ENCODE results near the gene BCKDHA.

DNA sequence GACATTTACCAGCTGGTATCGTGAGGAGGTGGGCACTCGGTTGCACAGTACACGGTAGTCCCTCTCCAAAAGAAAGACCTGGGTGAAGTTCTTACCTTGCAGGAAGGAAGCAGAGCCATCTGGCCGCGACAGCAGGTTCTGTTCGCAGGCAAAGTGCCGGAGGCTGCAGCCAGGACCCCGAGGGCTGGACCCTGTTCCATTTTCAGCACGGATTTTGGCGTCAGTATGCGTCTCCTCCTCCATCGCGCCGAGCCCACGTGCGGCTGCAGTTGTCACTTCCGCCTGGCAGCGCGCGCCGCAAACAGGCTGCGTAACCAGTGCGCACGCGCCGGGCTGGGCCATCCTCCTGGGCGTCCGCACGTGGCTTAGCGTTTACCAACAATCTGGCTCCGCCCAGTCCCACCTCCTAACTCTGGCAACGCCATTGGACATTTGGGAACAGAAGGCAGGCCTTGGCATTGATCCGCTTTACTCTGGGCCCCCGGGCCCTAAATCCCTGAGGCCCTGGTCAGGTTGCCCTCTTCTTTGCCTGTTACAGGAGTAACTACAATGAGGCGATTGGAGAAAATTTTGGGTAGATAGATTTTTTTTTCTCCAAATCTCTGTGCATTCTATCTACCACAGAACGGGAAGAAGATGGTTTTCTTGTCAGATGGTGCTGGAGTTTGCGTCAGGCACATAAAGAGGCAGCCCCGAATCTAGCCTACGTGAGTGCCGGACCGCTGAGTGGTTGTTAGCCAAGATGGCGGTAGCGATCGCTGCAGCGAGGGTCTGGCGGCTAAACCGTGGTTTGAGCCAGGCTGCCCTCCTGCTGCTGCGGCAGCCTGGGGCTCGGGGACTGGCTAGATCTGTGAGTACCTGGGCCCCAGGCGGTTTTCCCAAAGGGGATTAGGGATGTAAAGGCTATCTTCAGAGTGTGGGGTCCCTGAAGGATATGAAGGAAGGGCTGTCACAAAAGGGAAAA lies at the start of gene BCKDHA, which contains the start of gene EXOSC5:
- TF ChIP-seq, protein P1, sequence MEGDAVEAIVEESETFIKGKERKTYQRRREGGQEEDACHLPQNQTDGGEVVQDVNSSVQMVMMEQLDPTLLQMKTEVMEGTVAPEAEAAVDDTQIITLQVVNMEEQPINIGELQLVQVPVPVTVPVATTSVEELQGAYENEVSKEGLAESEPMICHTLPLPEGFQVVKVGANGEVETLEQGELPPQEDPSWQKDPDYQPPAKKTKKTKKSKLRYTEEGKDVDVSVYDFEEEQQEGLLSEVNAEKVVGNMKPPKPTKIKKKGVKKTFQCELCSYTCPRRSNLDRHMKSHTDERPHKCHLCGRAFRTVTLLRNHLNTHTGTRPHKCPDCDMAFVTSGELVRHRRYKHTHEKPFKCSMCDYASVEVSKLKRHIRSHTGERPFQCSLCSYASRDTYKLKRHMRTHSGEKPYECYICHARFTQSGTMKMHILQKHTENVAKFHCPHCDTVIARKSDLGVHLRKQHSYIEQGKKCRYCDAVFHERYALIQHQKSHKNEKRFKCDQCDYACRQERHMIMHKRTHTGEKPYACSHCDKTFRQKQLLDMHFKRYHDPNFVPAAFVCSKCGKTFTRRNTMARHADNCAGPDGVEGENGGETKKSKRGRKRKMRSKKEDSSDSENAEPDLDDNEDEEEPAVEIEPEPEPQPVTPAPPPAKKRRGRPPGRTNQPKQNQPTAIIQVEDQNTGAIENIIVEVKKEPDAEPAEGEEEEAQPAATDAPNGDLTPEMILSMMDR (IDR thresholded peaks at IDR 0.05 in 4 of 5, conservative IDR thresholded peaks at IDR 0.05 in 1 of 5) = peak in 1 of 5 experiments; percentile 12
- peak; percentile 50 to 67 for TF ChIP-seq POLR2A (IDR thresholded peaks at IDR 0.05)

All from gastrocnemius medialis (tissue), 4 donors.